ENCODE data around the gene AK2.
"Not testable (repeated sequence)": the region's sequence is repeated elsewhere in the genome, so short reads cannot be mapped to it uniquely, and the experiment has no call there.

The AK2 gene

DNA sequence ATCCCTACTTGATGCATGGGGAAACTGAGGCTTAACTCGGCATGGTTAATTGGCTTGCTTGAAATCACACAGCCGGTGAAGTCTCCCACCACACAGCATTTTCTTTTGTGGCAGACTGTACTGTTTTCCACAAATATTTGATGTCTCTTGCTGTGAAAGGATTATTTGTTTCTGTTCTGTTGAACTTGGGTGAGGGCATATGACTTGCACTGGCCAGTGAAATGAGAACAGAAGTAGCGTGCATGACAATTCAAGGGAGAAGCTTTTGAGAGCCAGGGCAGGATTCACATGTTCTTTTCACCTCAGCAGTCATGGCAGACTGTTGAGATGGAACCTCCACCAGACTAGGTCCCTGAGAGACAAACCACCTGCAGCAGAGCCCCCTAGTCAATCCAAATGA, 11.7 kb upstream of the AK2 start:
- TF ChIP-seq, protein P1, sequence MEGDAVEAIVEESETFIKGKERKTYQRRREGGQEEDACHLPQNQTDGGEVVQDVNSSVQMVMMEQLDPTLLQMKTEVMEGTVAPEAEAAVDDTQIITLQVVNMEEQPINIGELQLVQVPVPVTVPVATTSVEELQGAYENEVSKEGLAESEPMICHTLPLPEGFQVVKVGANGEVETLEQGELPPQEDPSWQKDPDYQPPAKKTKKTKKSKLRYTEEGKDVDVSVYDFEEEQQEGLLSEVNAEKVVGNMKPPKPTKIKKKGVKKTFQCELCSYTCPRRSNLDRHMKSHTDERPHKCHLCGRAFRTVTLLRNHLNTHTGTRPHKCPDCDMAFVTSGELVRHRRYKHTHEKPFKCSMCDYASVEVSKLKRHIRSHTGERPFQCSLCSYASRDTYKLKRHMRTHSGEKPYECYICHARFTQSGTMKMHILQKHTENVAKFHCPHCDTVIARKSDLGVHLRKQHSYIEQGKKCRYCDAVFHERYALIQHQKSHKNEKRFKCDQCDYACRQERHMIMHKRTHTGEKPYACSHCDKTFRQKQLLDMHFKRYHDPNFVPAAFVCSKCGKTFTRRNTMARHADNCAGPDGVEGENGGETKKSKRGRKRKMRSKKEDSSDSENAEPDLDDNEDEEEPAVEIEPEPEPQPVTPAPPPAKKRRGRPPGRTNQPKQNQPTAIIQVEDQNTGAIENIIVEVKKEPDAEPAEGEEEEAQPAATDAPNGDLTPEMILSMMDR (conservative IDR thresholded peaks at IDR 0.05), result no peak
- H3K27ac ChIP-seq, result no peak overlapping the region

DNA sequence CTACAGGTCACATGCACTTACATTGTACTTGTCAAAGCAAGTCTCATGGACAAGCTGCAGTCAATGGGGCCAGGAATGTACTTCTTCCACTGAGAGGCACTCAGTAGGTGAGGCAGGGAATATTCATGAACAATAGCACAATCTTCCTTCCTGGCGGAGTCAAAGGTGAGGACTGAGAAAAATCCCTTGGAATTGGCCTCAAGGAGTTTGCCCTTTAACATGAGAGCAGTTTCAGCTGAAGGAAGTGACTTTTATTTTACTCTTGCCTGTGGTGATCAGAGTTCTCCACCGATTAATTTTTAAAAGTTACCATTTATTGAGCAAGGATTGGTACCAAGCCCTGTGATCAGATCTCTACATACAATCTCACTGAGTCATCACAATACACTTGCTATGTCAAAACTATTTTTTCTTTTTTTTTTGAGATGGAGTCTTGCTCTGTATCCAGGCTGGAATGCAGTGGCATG, 11.2 kb upstream of the AK2 start:
- H3K27ac ChIP-seq, result no peak overlapping the region

DNA sequence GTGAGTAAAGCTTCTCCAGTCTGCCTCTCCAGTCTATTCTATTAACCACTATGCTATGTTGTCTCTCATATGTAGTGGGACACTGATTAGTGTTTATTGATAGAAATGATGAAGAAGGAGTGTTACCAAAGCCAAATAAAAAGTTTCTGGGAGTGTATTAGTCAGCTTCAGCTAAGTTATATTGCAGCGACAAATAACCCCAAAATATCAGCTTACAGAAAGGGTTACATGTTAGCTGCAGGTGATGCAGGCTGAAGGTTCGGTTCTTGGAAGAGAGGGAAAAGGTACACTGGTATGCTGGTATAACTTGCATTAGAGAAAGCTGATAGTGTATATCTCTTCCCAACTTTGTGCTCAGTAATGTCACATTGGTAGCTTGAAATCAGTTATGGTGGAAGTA, 10.6 kb upstream of the AK2 start:
- H3K27ac ChIP-seq, result no peak overlapping the region
- TF ChIP-seq, protein P1 (conservative IDR thresholded peaks at IDR 0.05), result no peak

More for the DNA sequence above, 11.2 kb upstream of the AK2 start:
- TF ChIP-seq, protein P1 (conservative IDR thresholded peaks at IDR 0.05), result no peak

DNA sequence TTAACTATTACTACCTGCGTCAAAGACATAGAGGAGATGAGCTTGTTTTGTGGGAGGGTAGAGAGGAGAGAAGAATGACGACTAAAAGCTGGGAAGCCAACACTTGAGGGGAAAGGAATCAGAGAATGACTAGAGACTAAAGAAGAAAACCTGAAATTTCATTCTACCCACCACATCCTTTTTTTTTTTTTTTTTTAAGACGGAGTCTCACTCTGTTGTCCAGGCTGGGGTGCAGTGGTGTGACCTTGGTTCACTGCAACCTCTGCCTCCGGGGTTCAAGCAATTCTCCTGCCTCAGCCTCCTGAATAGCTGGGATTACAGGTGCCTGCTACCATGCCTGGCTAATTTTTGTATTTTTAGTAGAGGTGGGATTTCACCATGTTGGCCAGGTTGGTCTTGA, 9.6 kb upstream of the AK2 start:
- not testable (repeated sequence) for H3K27ac ChIP-seq

DNA sequence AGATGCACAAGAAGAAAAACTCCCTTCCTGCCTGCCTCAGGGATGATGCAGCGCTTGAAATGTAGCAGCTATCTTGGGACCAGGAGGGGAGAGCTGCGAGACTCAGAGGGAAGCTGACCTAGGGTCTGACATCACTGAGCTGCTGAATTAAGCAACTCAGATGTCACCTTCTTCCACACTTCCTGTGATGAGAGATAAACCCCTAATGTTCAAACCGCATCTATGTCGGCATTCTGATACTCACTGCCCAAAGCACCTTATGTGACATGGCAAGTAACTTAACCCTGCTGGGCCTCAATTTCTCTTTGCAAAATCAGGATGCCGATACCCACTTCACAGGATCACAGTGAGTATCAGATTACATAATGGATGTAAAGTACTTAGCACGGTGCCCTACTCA, 9.1 kb upstream of the AK2 start:
- no peak overlapping the region for H3K27ac ChIP-seq
- TF ChIP-seq, protein P1 (conservative IDR thresholded peaks at IDR 0.05), result no peak

DNA sequence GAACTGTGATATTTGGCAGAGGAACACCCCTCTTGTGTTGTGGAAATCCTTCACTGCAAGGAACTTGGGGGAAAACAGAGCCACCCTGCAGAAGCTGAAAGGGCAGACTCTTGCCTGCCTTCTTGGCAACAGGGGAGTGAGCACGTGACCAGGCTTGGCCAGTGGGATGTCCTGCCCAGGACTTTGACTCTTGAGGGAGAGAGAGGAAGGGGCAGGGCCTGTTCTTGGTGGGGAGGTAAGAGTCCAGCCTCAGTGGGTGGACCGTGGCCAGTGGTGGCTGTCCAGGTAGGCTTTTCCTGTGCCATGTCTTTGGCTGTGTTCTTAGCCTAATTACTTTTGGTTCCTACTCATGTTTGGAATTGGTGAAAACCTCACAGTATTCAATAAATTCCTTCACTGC, 8.6 kb upstream of the AK2 start:
- no peak overlapping the region for H3K27ac ChIP-seq
- TF ChIP-seq, protein P1 (conservative IDR thresholded peaks at IDR 0.05), result no peak

DNA sequence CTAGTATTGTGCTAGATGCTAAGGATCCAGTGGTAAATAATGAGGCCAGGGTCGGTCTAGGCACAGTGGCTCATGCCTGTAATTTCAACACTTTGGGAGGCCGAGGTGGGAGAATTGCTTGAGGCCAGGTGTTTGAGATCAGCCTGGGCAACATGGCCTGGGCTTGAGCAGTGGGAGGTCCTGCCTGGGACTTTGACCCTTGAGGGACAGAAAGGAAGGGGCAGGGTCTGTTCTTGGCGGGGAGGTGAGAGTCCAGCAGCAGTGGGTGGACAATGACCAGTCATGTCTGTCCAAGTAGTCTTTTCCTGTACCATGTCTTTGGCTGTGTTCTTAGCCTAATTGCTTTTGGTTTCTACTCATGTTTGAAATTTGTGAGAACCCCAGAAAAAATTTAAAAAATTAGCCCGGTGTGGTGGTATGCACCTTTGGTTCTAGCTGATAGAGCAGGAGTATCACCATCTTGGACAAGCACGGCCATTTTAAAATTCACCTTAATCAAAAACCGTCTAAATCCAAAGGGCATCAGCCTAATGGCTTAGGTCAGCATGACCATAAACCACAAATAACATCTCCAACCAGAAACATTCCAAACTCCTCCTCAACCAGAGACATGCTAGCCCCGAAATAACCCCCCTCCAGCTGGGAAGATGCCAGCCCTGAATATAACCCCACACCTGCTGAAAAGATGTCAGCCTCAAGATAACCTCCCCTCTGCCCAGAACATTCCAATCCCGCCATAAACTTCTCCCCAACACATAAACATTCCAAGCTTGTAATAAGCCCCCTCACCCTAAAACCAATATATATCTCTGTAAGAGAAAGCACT, 6.8 kb upstream of the AK2 start:
- no peak overlapping the region for H3K27ac ChIP-seq
- TF ChIP-seq, protein P1 (conservative IDR thresholded peaks at IDR 0.05), result no peak

DNA sequence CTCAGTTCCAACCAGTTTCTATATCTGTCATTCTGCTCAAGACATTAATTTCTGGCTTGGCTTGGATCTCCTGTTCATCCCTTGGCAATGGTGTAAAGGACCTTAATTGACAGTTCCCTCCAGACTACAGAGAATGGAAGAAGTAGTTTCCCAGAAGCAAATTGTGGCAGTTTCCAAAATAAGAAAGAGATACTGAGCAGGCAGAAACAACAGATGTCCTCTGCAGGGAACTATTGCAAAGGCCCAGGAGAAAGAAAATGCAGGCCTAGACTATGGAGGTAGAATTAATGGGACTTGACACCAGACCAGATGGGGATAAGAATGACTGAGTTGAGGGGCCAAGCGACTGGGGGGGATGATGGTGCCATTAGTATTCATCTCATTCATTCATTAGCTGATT, 6.1 kb upstream of the AK2 start:
- TF ChIP-seq, protein P1 (conservative IDR thresholded peaks at IDR 0.05), result no peak
- no peak overlapping the region for H3K27ac ChIP-seq

Measured in VCaP (cell line).